IPS-18c (cell line): ENCODE measurements around the gene GPR83.

Source experiments
- H3K4me3 ChIP-seq: 2 replicates; pipeline ENCODE4 v1.7.0; 2013; ENCODE audit warnings: low read depth, mild to moderate bottlenecking, low read length, moderate library complexity; ENCODE audit not compliant: insufficient read depth
- H3K9me3 ChIP-seq: one replicate; pipeline ENCODE4 v1.6.1; 2013; ENCODE audit warnings: mild to moderate bottlenecking, low read length, moderate library complexity; ENCODE audit not compliant: control insufficient read depth, insufficient read depth

GPR83 gene

GRCh38 chr11:94400839-94401772 lies at the start of gene GPR83:
GPR83 (minus strand) TSS chr11:94401419; CDS start chr11:94401247, 172 bp downstream.
- H3K4me3 ChIP-seq: peak within 1 kb of the TSS; percentile 62
- peaks cover 2% of the 10 kb centered on the region for H3K9me3 ChIP-seq

GRCh38 chr11:94450048-94450447 lies 48.8 kb upstream of the GPR83 start:
- no peak overlapping the region for H3K4me3 ChIP-seq
- H3K9me3 ChIP-seq: no peaks in the 10 kb centered on the region

- Histone ChIP-seq H3K9me3 (no peaks in the 10 kb centered on the region), H3K4me3 (no peak overlapping the region)
Observed at GRCh38 chr11:94449437-94449836, 48.2 kb upstream of the GPR83 start.

GRCh38 chr11:94449029-94449428 lies 47.8 kb upstream of the GPR83 start:
- H3K9me3 ChIP-seq: no peaks in the 10 kb centered on the region

GRCh38 chr11:94447149-94447548 lies 45.9 kb upstream of the GPR83 start:
- no peak overlapping the region for H3K4me3 ChIP-seq
- no peaks in the 10 kb centered on the region for H3K9me3 ChIP-seq

More at GRCh38 chr11:94449029-94449428, 47.8 kb upstream of the GPR83 start:
- no peak overlapping the region for H3K4me3 ChIP-seq

- Histone ChIP-seq H3K9me3 (no peaks in the 10 kb centered on the region), H3K4me3 (no peak overlapping the region)
Observed at GRCh38 chr11:94445641-94446040, 44.4 kb upstream of the GPR83 start.

- Histone ChIP-seq H3K4me3 (no peak overlapping the region), H3K9me3 (peaks cover under 1% of the 10 kb centered on the region)
Observed at GRCh38 chr11:94433049-94433448, 31.8 kb upstream of the GPR83 start.

GRCh38 chr11:94424662-94425061 lies 23.4 kb upstream of the GPR83 start:
- H3K9me3 ChIP-seq: peaks cover 2% of the 10 kb centered on the region
- H3K4me3 ChIP-seq: no peak overlapping the region

- H3K4me3 ChIP-seq: no peak overlapping the region
- H3K9me3 ChIP-seq: peaks cover 2% of the 10 kb centered on the region
Observed at GRCh38 chr11:94424011-94424410, 22.8 kb upstream of the GPR83 start.

- peaks cover 2% of the 10 kb centered on the region for H3K9me3 ChIP-seq
- no peak overlapping the region for H3K4me3 ChIP-seq
Observed at GRCh38 chr11:94423507-94423906, 22.3 kb upstream of the GPR83 start.

- Histone ChIP-seq H3K4me3 (no peak overlapping the region), H3K9me3 (no peaks in the 10 kb centered on the region)
Observed at GRCh38 chr11:94418123-94418765, 17.0 kb upstream of the GPR83 start.

- Histone ChIP-seq H3K4me3 (no peak overlapping the region), H3K9me3 (no peaks in the 10 kb centered on the region)
Observed at GRCh38 chr11:94417386-94417987, 16.3 kb upstream of the GPR83 start.

GRCh38 chr11:94405062-94405833 lies 4.0 kb upstream of the GPR83 start:
- peaks cover 2% of the 10 kb centered on the region for H3K9me3 ChIP-seq

GRCh38 chr11:94402355-94402754 lies 1.1 kb upstream of the GPR83 start:
- peaks cover 2% of the 10 kb centered on the region for H3K9me3 ChIP-seq
- no peak overlapping the region for H3K4me3 ChIP-seq

More at GRCh38 chr11:94405062-94405833, 4.0 kb upstream of the GPR83 start:
- H3K4me3 ChIP-seq: no peak overlapping the region

GRCh38 chr11:94401773-94402265 lies 600 bp upstream of the GPR83 start:
- peak overlapping the region; percentile 62 for H3K4me3 ChIP-seq
- peaks cover 2% of the 10 kb centered on the region for H3K9me3 ChIP-seq

GRCh38 chr11:94400457-94400838 lies 771 bp downstream of the GPR83 start:
- H3K4me3 ChIP-seq: peak overlapping the region; percentile 62; the same call in 1 of the 2 replicates
- H3K9me3 ChIP-seq: peaks cover 2% of the 10 kb centered on the region

GRCh38 chr11:94400050-94400449 lies 1.2 kb downstream of the GPR83 start:
- peaks cover 2% of the 10 kb centered on the region for H3K9me3 ChIP-seq
- H3K4me3 ChIP-seq: no peak overlapping the region
